PC-3 (cell line): ENCODE measurements around the gene DCAF4L1. TPM values are rescaled to one million over a fixed set of nuclear protein-coding genes. Genes with fewer than 3 reads are reported as not detected.

Experiments used
- ATAC-seq: fragments of 200-7000 bp; cut with Tn5 transposase; 2 replicates; pipeline ENCODE4 v1.9.1; 2020; ENCODE audit warnings: mild to moderate bottlenecking, moderate library complexity
- BruUV-seq: library from RNA; stranded (reverse); fragments of 400-500 nt; replicated peaks from 2 replicates; lab custom pipeline; 2021; lab: Mats Ljungman, UMichigan
- CTCF ChIA-PET: fragments of 300-600 bp; sonication (Branson Sonifier 250); formaldehyde crosslinking; loops from one replicate; lab custom pipeline; 2022; ENCODE audit warnings: antibody characterized with exemption; lab: Charles Lee
- POLR2A ChIA-PET: fragments of 300-600 bp; sonication (Branson Sonifier 250); formaldehyde crosslinking; loops from one replicate; lab custom pipeline; 2022; ENCODE audit warnings: antibody characterized with exemption; ENCODE audit not compliant: unreplicated experiment; lab: Charles Lee
- DNase-seq: peaks from one replicate; pipeline ENCODE4 v3.0.0-alpha.2; 2015
- H2AFZ ChIP-seq: fragments of 300-600 bp; sonication (generic); 2 replicates; pipeline ENCODE4 v1.6.0; 2016; ENCODE audit warnings: antibody characterized with exemption, low read length
- H3F3A ChIP-seq: fragments of 300-600 bp; sonication (generic); one replicate; pipeline ENCODE4 v1.6.0; 2017; ENCODE audit warnings: antibody characterized with exemption, low read length, control low read depth, mild to moderate bottlenecking; ENCODE audit not compliant: unreplicated experiment
- H3K27ac ChIP-seq: fragments of 300-600 bp; sonication (generic); 2 replicates; pipeline ENCODE4 v1.5.1; 2016; ENCODE audit warnings: mild to moderate bottlenecking, low read length
- H3K27me3 ChIP-seq: fragments of 300-600 bp; sonication (generic); 2 replicates; pipeline ENCODE4 v1.6.1; 2016; ENCODE audit warnings: low read length, mixed read lengths
- H3K36me3 ChIP-seq: fragments of 300-600 bp; sonication (generic); 2 replicates; pipeline ENCODE4 v1.6.1; 2016; ENCODE audit warnings: low read depth, mixed run types, low read length, mixed read lengths
- H3K4me1 ChIP-seq: fragments of 300-600 bp; sonication (generic); 2 replicates; pipeline ENCODE4 v1.5.1; 2016; ENCODE audit warnings: low read length; ENCODE audit not compliant: insufficient read depth
- H3K4me2 ChIP-seq: fragments of 300-600 bp; sonication (generic); 2 replicates; pipeline ENCODE4 v1.6.0; 2016; ENCODE audit warnings: low read length
- H3K4me3 ChIP-seq: fragments of 300-600 bp; sonication (generic); 2 replicates; pipeline ENCODE4 v1.5.1; 2016; ENCODE audit warnings: mild to moderate bottlenecking, low read length, mixed read lengths
- H3K79me2 ChIP-seq: fragments of 300-600 bp; sonication (generic); 2 replicates; pipeline ENCODE4 v1.6.1; 2017; ENCODE audit warnings: low read length, mixed read lengths
- H3K9ac ChIP-seq: fragments of 300-600 bp; sonication (generic); 2 replicates; pipeline ENCODE4 v1.6.0; 2016; ENCODE audit warnings: mild to moderate bottlenecking, low read length
- H3K9me2 ChIP-seq: fragments of 300-600 bp; sonication (generic); replicated peaks from 2 replicates; pipeline ENCODE4 v1.6.1; 2016; ENCODE audit warnings: mixed run types, low read length, mixed read lengths
- H3K9me3 ChIP-seq: fragments of 300-600 bp; sonication (generic); 2 replicates; pipeline ENCODE4 v1.6.1; 2016; ENCODE audit warnings: low read length, mixed read lengths
- H4K20me1 ChIP-seq: fragments of 300-600 bp; sonication (generic); 2 replicates; pipeline ENCODE4 v1.6.1; 2016; ENCODE audit warnings: low read length, mixed read lengths
- EZH2 ChIP-seq: fragments of 300-600 bp; sonication (generic); IDR thresholded peaks from one replicate; pipeline ENCODE4 v1.6.1; 2017; ENCODE audit warnings: antibody characterized with exemption, mild to moderate bottlenecking, low read length; ENCODE audit not compliant: unreplicated experiment
- EZH2phosphoT487 ChIP-seq: fragments of 300-600 bp; sonication (generic); IDR thresholded peaks from 2 replicates; pipeline ENCODE4 v1.6.1; 2018; ENCODE audit warnings: mild to moderate bottlenecking, antibody characterized with exemption, low read length, borderline replicate concordance
- intact Hi-C: fragments of 100-400 bp; cut with micrococcal nuclease; formaldehyde crosslinking; loops from 2 replicates; pipeline ENCODE4 v1.9.0; 2023
- total RNA-seq: library from RNA; depleted of rRNA; stranded (reverse); fragments of >200 nt; gene quantifications from 2 replicates; pipeline ENCODE4 v1.2.3, GENCODE V29; 2014
- TF ChIP-seq, protein P1 (sequence below): fragments of 300-600 bp; sonication (generic); conservative IDR thresholded peaks from 2 replicates; pipeline ENCODE4 v1.5.1; 2017; ENCODE audit warnings: antibody characterized with exemption, low read depth, mild to moderate bottlenecking, low read length

Gene DCAF4L1
- total RNA-seq, 1 experiment from 2014 or later, result 0.22 TPM

DNA sequence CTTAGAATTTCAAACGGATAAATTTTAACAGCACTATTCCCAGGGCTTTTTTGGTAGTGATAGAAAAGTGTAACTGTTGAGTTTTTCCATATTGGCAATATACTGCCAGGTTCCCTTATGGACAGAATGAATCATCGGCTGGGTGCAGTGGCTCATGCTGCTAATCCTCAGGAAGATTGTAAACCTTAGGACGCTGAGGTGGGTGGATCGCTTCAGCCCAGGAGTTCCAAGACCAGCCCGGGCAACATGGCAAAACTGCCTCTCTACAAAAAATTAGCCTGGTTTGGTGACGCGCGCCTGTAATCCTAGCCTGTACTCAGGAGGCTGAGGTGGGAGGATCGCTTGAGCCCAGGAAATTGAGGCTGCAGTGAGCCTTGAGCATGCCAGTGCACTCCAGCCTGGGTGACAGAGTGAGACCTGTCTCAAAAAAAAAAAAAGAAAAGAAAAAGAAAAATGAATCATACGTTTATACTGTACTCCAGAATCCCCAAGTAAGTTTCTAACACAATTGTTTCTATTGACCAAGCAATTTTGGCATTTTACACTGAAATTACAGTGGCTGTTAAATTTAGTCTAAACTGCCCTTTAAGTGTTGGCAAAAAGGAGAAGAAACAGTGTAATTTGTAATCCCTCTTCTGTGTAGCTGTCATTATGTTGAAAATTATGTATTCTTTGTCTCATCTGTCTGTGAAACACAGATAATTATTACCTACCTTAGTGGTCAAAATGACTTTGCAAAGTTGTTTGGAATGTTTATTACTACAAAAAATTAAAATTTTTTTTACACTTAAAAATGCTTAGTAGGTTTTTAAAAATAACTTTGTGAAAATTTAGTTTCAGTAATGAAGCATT, 10.6 kb downstream of the DCAF4L1 start:
- H3F3A ChIP-seq, result no peaks in the 10 kb centered on the region
- no peak overlapping the region for H2AFZ ChIP-seq
- no peaks in the 10 kb centered on the region for H3K9me2 ChIP-seq
- intact Hi-C loops, result loop anchor here (5.0 kb wide), 2 partner anchors 55 to 420 kb away; no protein-coding TSS in a partner anchor
- POLR2A ChIA-PET, result no interaction called here
- H3K4me2 ChIP-seq, result peak overlapping the region; percentile 97
- peak overlapping the region; percentile 98 for H3K4me3 ChIP-seq
- no TSS peak for BruUV-seq
- peak; percentile 70 for ATAC-seq
- TF ChIP-seq EZH2phosphoT487, result no peak
- CTCF ChIA-PET, result no interaction called here
- peaks cover 15% of the 10 kb centered on the region for H3K4me1 ChIP-seq
- DNase-seq, result peak; percentile 80
- peaks cover 39% of the 10 kb centered on the region for H3K79me2 ChIP-seq
- peak overlapping the region; percentile 32 for H3K27ac ChIP-seq
- peak overlapping the region; percentile 87 for H3K9ac ChIP-seq
- no peaks in the 10 kb centered on the region for H3K27me3 ChIP-seq
- no peaks in the 10 kb centered on the region for H4K20me1 ChIP-seq
- no peaks in the 10 kb centered on the region for H3K9me3 ChIP-seq
- no peaks in the 10 kb centered on the region for H3K36me3 ChIP-seq

DNA sequence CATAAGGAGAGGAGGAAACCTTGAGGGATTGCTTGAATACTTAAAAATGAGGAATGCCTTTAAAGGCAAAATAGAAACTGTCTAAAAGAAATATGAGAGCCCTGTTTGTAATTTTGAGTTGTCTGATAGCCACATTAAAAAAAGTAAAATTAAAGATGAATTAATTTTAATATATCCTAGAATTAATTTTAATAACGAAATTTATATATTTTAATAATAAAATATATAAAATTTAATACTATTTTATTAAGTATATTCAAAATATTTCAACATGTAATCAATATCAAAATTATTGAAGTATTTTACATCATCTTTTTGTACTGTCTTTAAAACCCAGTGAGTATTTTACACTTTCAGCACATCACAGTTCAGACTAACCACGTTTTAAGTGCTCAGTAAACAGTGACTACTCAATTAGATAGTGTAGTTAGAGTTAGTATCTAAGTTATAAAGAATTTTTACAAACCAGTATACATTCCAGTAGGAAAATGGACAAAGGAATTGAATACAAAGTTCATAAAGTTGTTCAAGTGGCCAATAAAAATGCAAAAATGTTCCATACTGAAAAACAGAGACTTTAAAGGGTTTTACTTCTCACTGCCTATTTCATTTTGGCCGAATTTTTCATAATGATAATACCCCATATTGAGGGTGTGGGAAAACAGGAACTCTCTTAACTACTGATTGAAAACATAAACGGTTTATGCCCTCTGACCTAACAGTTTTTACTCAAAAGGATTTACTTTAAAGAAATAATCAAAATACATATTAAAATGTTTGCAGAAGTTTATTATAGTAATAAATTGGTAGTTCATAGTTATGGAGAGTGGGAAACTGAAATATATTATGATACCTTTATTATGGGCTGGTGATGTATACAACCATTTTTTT, 11.7 kb downstream of the DCAF4L1 start:
- BruUV-seq, result no TSS peak
- Histone ChIP-seq H3K9ac (no peak overlapping the region), H3K79me2 (peaks cover 39% of the 10 kb centered on the region), H3K4me1 (peaks cover 15% of the 10 kb centered on the region), H3K27ac (no peak overlapping the region), H3K27me3 (no peaks in the 10 kb centered on the region), H2AFZ (no peak overlapping the region), H3K9me3 (no peaks in the 10 kb centered on the region), H4K20me1 (no peaks in the 10 kb centered on the region), H3K36me3 (no peaks in the 10 kb centered on the region), H3F3A (no peaks in the 10 kb centered on the region), H3K9me2 (no peaks in the 10 kb centered on the region), H3K4me3 (peak overlapping the region; percentile 98), H3K4me2 (peak overlapping the region; percentile 97)
- intact Hi-C loops, result loop anchor here (5.0 kb wide), 2 partner anchors 54 to 419 kb away; no protein-coding TSS in a partner anchor
- TF ChIP-seq, protein P1, sequence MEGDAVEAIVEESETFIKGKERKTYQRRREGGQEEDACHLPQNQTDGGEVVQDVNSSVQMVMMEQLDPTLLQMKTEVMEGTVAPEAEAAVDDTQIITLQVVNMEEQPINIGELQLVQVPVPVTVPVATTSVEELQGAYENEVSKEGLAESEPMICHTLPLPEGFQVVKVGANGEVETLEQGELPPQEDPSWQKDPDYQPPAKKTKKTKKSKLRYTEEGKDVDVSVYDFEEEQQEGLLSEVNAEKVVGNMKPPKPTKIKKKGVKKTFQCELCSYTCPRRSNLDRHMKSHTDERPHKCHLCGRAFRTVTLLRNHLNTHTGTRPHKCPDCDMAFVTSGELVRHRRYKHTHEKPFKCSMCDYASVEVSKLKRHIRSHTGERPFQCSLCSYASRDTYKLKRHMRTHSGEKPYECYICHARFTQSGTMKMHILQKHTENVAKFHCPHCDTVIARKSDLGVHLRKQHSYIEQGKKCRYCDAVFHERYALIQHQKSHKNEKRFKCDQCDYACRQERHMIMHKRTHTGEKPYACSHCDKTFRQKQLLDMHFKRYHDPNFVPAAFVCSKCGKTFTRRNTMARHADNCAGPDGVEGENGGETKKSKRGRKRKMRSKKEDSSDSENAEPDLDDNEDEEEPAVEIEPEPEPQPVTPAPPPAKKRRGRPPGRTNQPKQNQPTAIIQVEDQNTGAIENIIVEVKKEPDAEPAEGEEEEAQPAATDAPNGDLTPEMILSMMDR, result no peak
- TF ChIP-seq EZH2 (no peak), EZH2phosphoT487 (no peak)
- ATAC-seq, result no peak
- ChIA-PET CTCF (no interaction called here), POLR2A (no interaction called here)
- DNase-seq, result no peak

DNA sequence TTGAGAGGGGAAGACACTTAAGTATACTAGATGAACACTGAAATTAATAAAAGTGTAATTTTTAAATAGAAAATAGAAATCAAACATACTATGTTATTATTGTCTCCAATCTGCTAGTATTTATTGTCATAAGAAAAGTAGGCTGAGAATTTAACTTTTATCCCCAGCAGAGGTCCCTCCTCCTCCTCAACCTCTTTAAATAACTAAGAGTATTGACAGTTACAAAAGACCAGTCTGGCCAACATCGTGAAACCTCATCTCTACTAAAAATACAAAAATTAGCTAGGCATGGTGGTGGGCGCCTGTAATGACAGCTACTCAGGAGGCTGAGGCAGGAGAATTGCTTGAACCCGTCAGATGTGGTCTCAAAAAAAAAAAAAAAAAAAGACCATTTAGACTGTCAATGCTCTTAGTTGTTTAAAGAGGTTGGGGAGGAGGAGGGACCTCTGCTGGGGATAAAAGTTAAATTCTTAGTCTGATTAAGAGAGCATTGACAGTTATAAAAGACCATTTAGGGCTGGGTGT, 13.0 kb downstream of the DCAF4L1 start:
- no peak overlapping the region for H3K4me2 ChIP-seq
- TF ChIP-seq EZH2phosphoT487 (no peak), EZH2 (no peak)
- TF ChIP-seq, protein P1, result peak; percentile 29; the same call in 1 of the 2 replicates
- peaks cover 9% of the 10 kb centered on the region for H3K4me1 ChIP-seq
- no peak overlapping the region for H2AFZ ChIP-seq
- no peak overlapping the region for H3K9ac ChIP-seq
- intact Hi-C loops, result loop anchor here (5.0 kb wide), 2 partner anchors 53 to 418 kb away; no protein-coding TSS in a partner anchor
- no peaks in the 10 kb centered on the region for H3F3A ChIP-seq
- no peaks in the 10 kb centered on the region for H4K20me1 ChIP-seq
- H3K9me3 ChIP-seq, result no peaks in the 10 kb centered on the region
- H3K27ac ChIP-seq, result no peak overlapping the region
- BruUV-seq, result no TSS peak
- POLR2A ChIA-PET, result no interaction called here
- H3K27me3 ChIP-seq, result no peaks in the 10 kb centered on the region
- peaks cover 35% of the 10 kb centered on the region for H3K79me2 ChIP-seq
- no peak for DNase-seq
- CTCF ChIA-PET, result no interaction called here
- no peaks in the 10 kb centered on the region for H3K9me2 ChIP-seq
- no peak overlapping the region for H3K4me3 ChIP-seq
- no peak for ATAC-seq
- H3K36me3 ChIP-seq, result no peaks in the 10 kb centered on the region
